Astrocyte of the cerebellum (primary cell): ENCODE results near the gene MAFG.

Source experiments
- DNase-seq: peaks from one replicate; pipeline ENCODE4 v3.0.0-alpha.2; 2011; ENCODE audit warnings: low read depth
- H3K4me3 ChIP-seq: 2 replicates; pipeline ENCODE4 v1.5.1; 2011; ENCODE audit warnings: mild to moderate bottlenecking, low read depth, low read length, moderate library complexity
- CTCF ChIP-seq: IDR thresholded peaks from 2 replicates; pipeline ENCODE4 v1.5.1; 2012; ENCODE audit warnings: low read length, low read depth, moderate library complexity, mild to moderate bottlenecking; ENCODE audit errors: missing control alignments
- in situ Hi-C: cut with HindIII; loops from 2 replicates; pipeline ENCODE4 v1.10.0; 2017; ENCODE audit warnings: low sequenced_read_pairs

The MAFG gene

GRCh38 chr17:81952792-81953228 lies 25.3 kb upstream of the MAFG start:
- TF ChIP-seq CTCF, result no peak
- H3K4me3 ChIP-seq, result no peak overlapping the region
- no peak for DNase-seq
- in situ Hi-C loops, result no loop called here

- in situ Hi-C loops, result no loop called here
- no peak for DNase-seq
- H3K4me3 ChIP-seq, result no peak overlapping the region
- no peak for TF ChIP-seq CTCF
These were observed 24.5 kb upstream of the MAFG start for GRCh38 chr17:81951785-81952684.

- in situ Hi-C loops, result no loop called here
- no peak for DNase-seq
- TF ChIP-seq CTCF, result no peak
- H3K4me3 ChIP-seq, result no peak overlapping the region
These were observed 23.0 kb upstream of the MAFG start for GRCh38 chr17:81950501-81950900.

DNA sequence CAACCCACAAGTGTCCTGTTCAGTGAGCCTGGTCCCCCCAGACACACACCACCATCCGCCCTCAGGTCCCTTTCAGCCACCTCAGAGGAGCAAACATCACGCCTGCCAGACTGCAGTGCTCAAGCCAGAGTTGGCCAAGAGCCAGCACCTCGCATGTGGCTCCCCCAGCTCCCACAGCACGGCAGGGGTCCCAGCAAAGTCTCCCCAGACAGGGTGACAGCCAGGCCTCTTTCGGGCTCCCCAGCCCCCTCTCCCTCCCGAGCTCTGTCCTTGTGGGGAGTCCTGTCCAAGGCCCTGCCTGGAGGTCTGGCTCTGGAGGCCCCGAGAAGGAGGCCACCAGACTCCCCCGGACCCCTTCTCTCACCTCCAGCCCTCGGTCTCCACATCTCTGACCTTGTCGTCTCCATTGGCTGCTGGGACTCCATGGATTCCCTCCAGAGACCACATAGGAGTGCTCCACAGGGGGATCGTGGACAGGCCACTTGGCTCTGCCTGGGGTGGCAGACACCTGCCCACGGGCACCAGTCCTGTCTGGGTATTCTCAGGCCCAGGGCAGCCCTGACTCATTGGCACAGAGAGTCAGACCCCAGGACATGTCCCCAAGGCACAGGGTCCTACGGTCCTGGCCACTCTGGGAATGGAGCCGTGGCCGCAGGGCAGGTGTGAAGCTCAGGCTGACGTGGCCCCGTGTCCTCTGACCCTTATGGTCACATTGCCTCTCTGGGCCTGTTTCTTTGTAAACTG lies 21.3 kb upstream of the MAFG start:
- TF ChIP-seq CTCF, result no peak
- no peak for DNase-seq
- in situ Hi-C loops, result no loop called here
- H3K4me3 ChIP-seq, result no peak overlapping the region

DNA sequence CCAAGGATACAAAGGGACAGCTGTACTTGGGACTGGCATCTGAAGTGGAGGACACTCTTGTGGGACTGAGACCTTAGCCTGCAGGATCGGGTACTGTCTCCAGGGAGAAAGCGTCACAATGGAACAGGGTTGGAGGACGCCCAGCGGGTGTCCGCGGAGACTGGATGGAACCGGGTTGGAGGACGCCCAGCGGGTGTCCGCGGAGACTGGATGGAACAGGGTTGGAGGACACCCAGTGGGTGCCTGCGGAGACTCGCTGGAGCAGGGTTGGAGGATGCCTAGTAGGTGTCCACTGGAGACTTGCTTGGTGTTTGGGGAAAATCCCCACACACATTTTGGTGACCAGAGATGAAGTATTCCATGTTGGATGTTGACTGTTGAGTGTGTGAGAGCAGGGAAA lies 19.7 kb upstream of the MAFG start, which contains the start of gene MYADML2:
Gene MYADML2 (minus strand): TSS at position 45 of the 400 bp plus-strand sequence. CDS start 5,492 bp downstream, outside the sequence.
- in situ Hi-C loops, result no loop called here
- TF ChIP-seq CTCF, result no peak
- no peak within 1 kb of the TSS for H3K4me3 ChIP-seq
- DNase-seq, result no peak

- DNase-seq, result no peak
- no peak for TF ChIP-seq CTCF
- H3K4me3 ChIP-seq, result no peak overlapping the region
- in situ Hi-C loops, result no loop called here
These were observed 17.3 kb upstream of the MAFG start for GRCh38 chr17:81944858-81945257.
